Panc1 (cell line): ENCODE measurements around the gene KMT2D. TPM values are rescaled to one million over a fixed set of nuclear protein-coding genes. Genes with fewer than 3 reads are reported as not detected.

Experiments
- ATAC-seq: fragments of 200-7000 bp; cut with Tn5 transposase; 2 replicates; pipeline ENCODE4 v1.9.1; 2020; ENCODE audit warnings: mild to moderate bottlenecking, moderate library complexity
- BruUV-seq: library from RNA; stranded (reverse); fragments of 400-500 nt; replicated peaks from 2 replicates; lab custom pipeline; 2021; lab: Mats Ljungman, UMichigan
- CTCF ChIA-PET: fragments of 300-600 bp; sonication (Branson Sonifier 250); formaldehyde crosslinking; loops from one replicate; lab custom pipeline; 2022; ENCODE audit warnings: antibody characterized with exemption; lab: Charles Lee
- POLR2A ChIA-PET: fragments of 300-600 bp; sonication (Branson Sonifier 250); formaldehyde crosslinking; loops from one replicate; lab custom pipeline; 2022; ENCODE audit warnings: antibody characterized with exemption; lab: Charles Lee
- DNase-seq: peaks from one replicate; pipeline ENCODE4 v3.0.0-alpha.2; 2010; ENCODE audit warnings: low read depth, low spot score
- H3K27ac ChIP-seq: 2 replicates; pipeline ENCODE4 v1.5.1; 2011; ENCODE audit warnings: mild to moderate bottlenecking, low read length, inconsistent platforms
- H3K27me3 ChIP-seq: fragments of 200-500 bp; sonication (Bioruptor generic); 2 replicates; pipeline ENCODE4 v1.6.0; 2014; ENCODE audit warnings: low read length, inconsistent platforms; ENCODE audit not compliant: control insufficient read depth, insufficient read depth
- H3K36me3 ChIP-seq: fragments of 200-500 bp; sonication (Bioruptor generic); 2 replicates; pipeline ENCODE4 v1.5.1; 2014; ENCODE audit warnings: inconsistent platforms, mild to moderate bottlenecking, low read length, moderate library complexity; ENCODE audit not compliant: control insufficient read depth, insufficient read depth
- H3K4me1 ChIP-seq: 2 replicates; pipeline ENCODE4 v1.5.1; 2011; ENCODE audit warnings: inconsistent platforms, mild to moderate bottlenecking, low read length, moderate library complexity; ENCODE audit not compliant: control insufficient read depth, insufficient read depth
- H3K4me3 ChIP-seq, 2 experiments: 2 replicates each; pipeline ENCODE4 v1.5.1; 2011 to 2012; ENCODE audit warnings: low read depth in 2 of 2, low read length in 2 of 2, mild to moderate bottlenecking in 2 of 2, inconsistent platforms in 1 of 2, moderate library complexity in 1 of 2
- H3K9me3 ChIP-seq: fragments of 200-500 bp; sonication (Bioruptor generic); 2 replicates; pipeline ENCODE4 v1.5.1; 2014; ENCODE audit warnings: low read depth, mild to moderate bottlenecking, inconsistent platforms, low read length, moderate library complexity; ENCODE audit not compliant: control insufficient read depth, insufficient read depth
- POLR2AphosphoS5 ChIP-seq: IDR thresholded peaks from 2 replicates; pipeline ENCODE4 v1.6.1; 2012; ENCODE audit warnings: mild to moderate bottlenecking, low read depth, low read length, moderate library complexity
- SIN3A ChIP-seq: IDR thresholded peaks from 2 replicates; pipeline ENCODE4 v1.6.1; 2012; ENCODE audit warnings: low read depth, mild to moderate bottlenecking, low read length, moderate library complexity, borderline replicate concordance; ENCODE audit not compliant: insufficient read depth
- TCF7L2 ChIP-seq: IDR thresholded peaks from 2 replicates; pipeline ENCODE4 v1.6.1; 2011; ENCODE audit warnings: mild to moderate bottlenecking, low read depth, low read length, inconsistent platforms
- in situ Hi-C: cut with HindIII; loops from 2 replicates; pipeline ENCODE4 v1.10.0; 2016; ENCODE audit warnings: low sequenced_read_pairs, low pct_unique_long_range_greater_than_20kb
- intact Hi-C: fragments of 100-400 bp; cut with micrococcal nuclease; formaldehyde crosslinking; loops from one replicate; pipeline ENCODE4 v1.10.0; 2022; ENCODE audit not compliant: unreplicated experiment
- total RNA-seq: library from RNA; stranded (reverse); gene quantifications from one replicate; pipeline ENCODE4 v1.2.1, GENCODE V29; 2021; ENCODE audit not compliant: unreplicated experiment
- TF ChIP-seq, protein P1 (sequence below), 2 experiments: IDR thresholded peaks; 2 replicates each; pipeline ENCODE4 v1.6.1; 2011 to 2012; ENCODE audit warnings: low read depth in 2 of 2, control low read depth in 1 of 2, low read length in 1 of 2, mild to moderate bottlenecking in 1 of 2, moderate library complexity in 1 of 2; ENCODE audit not compliant: insufficient read depth in 1 of 2
- TF ChIP-seq, protein P2 (sequence below): fragments of 450-650 bp; IDR thresholded peaks from 2 replicates; pipeline ENCODE4 v1.5.1; 2017; ENCODE audit warnings: mild to moderate bottlenecking

KMT2D gene
- total RNA-seq, 1 experiment from 2014 or later = 64.7 TPM

DNA sequence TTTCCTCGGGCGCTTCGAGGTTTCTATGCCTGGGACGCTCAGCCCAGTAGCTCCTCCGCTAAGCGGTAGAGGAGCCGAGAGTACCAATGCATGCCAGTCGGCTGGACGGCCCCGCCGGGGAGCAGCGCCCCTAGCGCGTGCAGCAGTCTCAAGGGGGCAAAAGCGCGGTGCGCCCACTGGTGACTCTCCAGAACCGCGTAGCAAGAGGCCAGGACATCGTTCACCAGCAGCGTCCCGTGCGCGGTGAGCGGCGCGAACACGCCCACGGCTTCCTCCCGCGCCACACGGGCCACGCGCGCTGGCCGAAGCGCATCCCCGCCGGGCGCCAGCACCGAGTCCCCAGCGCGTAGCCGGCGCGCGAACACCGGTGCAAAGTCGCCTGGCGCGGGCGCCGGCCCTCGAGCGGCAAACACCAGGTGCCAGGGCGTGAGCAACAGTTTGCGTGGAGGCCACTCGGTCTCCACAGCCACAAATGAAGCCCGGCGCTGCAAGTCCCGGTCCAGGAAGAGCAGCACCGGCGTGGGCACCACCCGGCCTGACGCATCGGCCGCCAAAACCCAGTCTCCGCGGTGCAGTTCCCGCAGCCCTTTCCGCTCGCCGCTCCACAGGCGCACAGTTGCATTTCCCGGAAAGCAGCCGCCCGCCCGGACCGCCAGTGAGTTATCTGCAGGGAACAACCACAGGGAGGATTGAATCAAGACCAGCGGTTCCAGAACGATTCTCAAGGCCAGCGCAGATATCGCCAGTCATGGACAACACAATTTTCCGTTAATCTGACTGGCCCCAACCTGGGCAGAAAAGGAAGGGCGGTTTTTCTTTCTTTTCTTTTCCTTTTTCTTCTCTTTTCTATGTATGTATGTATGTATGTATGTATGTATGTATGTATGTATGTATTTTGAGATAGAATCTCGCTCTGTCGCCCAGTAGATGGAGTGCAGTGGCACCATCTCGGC is 29.5 kb upstream of the KMT2D start:
- POLR2A ChIA-PET = no interaction called here
- Histone ChIP-seq H3K36me3 (no peaks in the 10 kb centered on the region), H3K4me3 (peak overlapping the region; percentile 40 to 49), H3K27ac (0 out of 2 replicates have a peak overlapping the region, but pooled peaks have one; percentile 50), H3K4me1 (peaks cover 40% of the 10 kb centered on the region), H3K27me3 (no peaks in the 10 kb centered on the region), H3K9me3 (no peaks in the 10 kb centered on the region)
- in situ Hi-C loops (no loop called here), intact Hi-C loops (no loop called here)
- CTCF ChIA-PET = interaction anchor here (0.5 to 3.6 kb wide), 5 partner anchors 15 to 147 kb away, joined by 3 to 47 read pairs (median 3); no protein-coding TSS in a partner anchor
- BruUV-seq = no TSS peak
- no peak for TF ChIP-seq SIN3A
- no peak for TF ChIP-seq TCF7L2
- TF ChIP-seq, protein P1, sequence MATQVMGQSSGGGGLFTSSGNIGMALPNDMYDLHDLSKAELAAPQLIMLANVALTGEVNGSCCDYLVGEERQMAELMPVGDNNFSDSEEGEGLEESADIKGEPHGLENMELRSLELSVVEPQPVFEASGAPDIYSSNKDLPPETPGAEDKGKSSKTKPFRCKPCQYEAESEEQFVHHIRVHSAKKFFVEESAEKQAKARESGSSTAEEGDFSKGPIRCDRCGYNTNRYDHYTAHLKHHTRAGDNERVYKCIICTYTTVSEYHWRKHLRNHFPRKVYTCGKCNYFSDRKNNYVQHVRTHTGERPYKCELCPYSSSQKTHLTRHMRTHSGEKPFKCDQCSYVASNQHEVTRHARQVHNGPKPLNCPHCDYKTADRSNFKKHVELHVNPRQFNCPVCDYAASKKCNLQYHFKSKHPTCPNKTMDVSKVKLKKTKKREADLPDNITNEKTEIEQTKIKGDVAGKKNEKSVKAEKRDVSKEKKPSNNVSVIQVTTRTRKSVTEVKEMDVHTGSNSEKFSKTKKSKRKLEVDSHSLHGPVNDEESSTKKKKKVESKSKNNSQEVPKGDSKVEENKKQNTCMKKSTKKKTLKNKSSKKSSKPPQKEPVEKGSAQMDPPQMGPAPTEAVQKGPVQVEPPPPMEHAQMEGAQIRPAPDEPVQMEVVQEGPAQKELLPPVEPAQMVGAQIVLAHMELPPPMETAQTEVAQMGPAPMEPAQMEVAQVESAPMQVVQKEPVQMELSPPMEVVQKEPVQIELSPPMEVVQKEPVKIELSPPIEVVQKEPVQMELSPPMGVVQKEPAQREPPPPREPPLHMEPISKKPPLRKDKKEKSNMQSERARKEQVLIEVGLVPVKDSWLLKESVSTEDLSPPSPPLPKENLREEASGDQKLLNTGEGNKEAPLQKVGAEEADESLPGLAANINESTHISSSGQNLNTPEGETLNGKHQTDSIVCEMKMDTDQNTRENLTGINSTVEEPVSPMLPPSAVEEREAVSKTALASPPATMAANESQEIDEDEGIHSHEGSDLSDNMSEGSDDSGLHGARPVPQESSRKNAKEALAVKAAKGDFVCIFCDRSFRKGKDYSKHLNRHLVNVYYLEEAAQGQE (IDR thresholded peaks at IDR 0.05; ENCODE audit: insufficient read depth in 1 of 2, low read depth in 2 of 2, low read length in 1 of 2) = no peak
- TF ChIP-seq, protein P2, sequence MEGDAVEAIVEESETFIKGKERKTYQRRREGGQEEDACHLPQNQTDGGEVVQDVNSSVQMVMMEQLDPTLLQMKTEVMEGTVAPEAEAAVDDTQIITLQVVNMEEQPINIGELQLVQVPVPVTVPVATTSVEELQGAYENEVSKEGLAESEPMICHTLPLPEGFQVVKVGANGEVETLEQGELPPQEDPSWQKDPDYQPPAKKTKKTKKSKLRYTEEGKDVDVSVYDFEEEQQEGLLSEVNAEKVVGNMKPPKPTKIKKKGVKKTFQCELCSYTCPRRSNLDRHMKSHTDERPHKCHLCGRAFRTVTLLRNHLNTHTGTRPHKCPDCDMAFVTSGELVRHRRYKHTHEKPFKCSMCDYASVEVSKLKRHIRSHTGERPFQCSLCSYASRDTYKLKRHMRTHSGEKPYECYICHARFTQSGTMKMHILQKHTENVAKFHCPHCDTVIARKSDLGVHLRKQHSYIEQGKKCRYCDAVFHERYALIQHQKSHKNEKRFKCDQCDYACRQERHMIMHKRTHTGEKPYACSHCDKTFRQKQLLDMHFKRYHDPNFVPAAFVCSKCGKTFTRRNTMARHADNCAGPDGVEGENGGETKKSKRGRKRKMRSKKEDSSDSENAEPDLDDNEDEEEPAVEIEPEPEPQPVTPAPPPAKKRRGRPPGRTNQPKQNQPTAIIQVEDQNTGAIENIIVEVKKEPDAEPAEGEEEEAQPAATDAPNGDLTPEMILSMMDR = peak; percentile 84
- TF ChIP-seq POLR2AphosphoS5 = no peak
- peak; percentile 71 for ATAC-seq
- DNase-seq = no peak

DNA sequence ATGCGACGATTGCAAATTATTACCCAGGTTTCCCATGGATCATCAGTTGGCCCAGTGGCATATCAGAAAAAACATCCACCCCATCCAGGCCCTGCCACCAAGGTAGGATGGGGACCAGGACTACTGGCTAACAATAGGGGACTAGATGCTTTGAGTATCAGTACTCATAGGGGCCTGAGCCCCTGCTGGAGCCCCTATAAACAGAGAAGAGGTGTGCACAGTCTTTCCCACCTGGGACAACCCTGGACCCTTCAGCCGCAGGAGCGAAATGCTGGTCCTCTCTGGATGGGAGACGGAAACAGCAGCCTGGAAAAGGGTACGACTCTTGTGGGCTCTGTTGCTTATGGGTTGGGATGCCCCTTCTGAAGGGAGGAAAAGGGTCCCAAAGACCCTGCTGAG is 28.3 kb upstream of the KMT2D start:
- POLR2A ChIA-PET = interaction anchor here (0.5 to 0.6 kb wide), 2 partner anchors 92 to 536 kb away, joined by 4 to 5 read pairs; no protein-coding TSS in a partner anchor
- Histone ChIP-seq H3K4me1 (peaks cover 33% of the 10 kb centered on the region), H3K27me3 (no peaks in the 10 kb centered on the region), H3K4me3 (peak overlapping the region in 1 of 2 experiments; percentile 37; a peak in 2 of 4 replicates), H3K36me3 (no peaks in the 10 kb centered on the region), H3K9me3 (no peaks in the 10 kb centered on the region), H3K27ac (no peak overlapping the region)
- CTCF ChIA-PET = interaction anchor here (0.5 to 3.6 kb wide), 8 partner anchors 9 to 168 kb away, joined by 3 to 47 read pairs (median 5); no protein-coding TSS in a partner anchor
- ATAC-seq = no peak
- BruUV-seq = no TSS peak
- in situ Hi-C loops = no loop called here
- intact Hi-C loops = no loop called here
- TF ChIP-seq, protein P2 = no peak
- TF ChIP-seq SIN3A = no peak
- TF ChIP-seq, protein P1 (IDR thresholded peaks at IDR 0.05; ENCODE audit: insufficient read depth in 1 of 2, low read depth in 2 of 2, low read length in 1 of 2) = no peak
- no peak for TF ChIP-seq POLR2AphosphoS5
- TF ChIP-seq TCF7L2 = no peak
- no peak for DNase-seq
